H9 (cell line): ENCODE measurements around the gene LMBR1. TPM values are rescaled to one million over a fixed set of nuclear protein-coding genes. Genes with fewer than 3 reads are reported as not detected.

Experiments
- DNase-seq: peaks from one replicate; pipeline ENCODE4 v3.0.0-alpha.2; 2017
- H2AFZ ChIP-seq: one replicate; pipeline ENCODE4 v1.6.1; 2013; ENCODE audit warnings: mild to moderate bottlenecking, low read length, control low read depth, moderate library complexity
- H2AK5ac ChIP-seq: 2 replicates; pipeline ENCODE4 v1.6.1; 2013; ENCODE audit warnings: low read length, control low read depth, mixed read lengths; ENCODE audit not compliant: insufficient read length
- H2BK120ac ChIP-seq: one replicate; pipeline ENCODE4 v1.6.1; 2013; ENCODE audit warnings: low read depth, mild to moderate bottlenecking, low read length, control low read depth, inconsistent platforms; ENCODE audit not compliant: poor library complexity, severe bottlenecking
- H2BK12ac ChIP-seq: 2 replicates; pipeline ENCODE4 v1.6.1; 2013; ENCODE audit warnings: low read length, control low read depth, mixed read lengths, low read depth; ENCODE audit not compliant: insufficient read length
- H2BK15ac ChIP-seq: 2 replicates; pipeline ENCODE4 v1.6.1; 2013; ENCODE audit warnings: low read depth, low read length, control low read depth
- H2BK20ac ChIP-seq: one replicate; pipeline ENCODE4 v1.6.1; 2013; ENCODE audit warnings: low read depth, mild to moderate bottlenecking, low read length, control low read depth, inconsistent platforms; ENCODE audit not compliant: poor library complexity, severe bottlenecking
- H2BK5ac ChIP-seq: 2 replicates; pipeline ENCODE4 v1.6.1; 2013; ENCODE audit warnings: low read length, control low read depth, mixed read lengths; ENCODE audit not compliant: insufficient read length
- H3K14ac ChIP-seq: 2 replicates; pipeline ENCODE4 v1.6.1; 2013; ENCODE audit warnings: low read length, control low read depth; ENCODE audit not compliant: insufficient read depth
- H3K18ac ChIP-seq: 2 replicates; pipeline ENCODE4 v1.6.1; 2013; ENCODE audit warnings: low read depth, mild to moderate bottlenecking, mixed read lengths, low read length, control low read depth; ENCODE audit not compliant: insufficient read length
- H3K23ac ChIP-seq: 2 replicates; pipeline ENCODE4 v1.6.1; 2013; ENCODE audit warnings: low read length, control low read depth, mixed read lengths, low read depth; ENCODE audit not compliant: insufficient read length
- H3K23me2 ChIP-seq: 2 replicates; pipeline ENCODE4 v1.6.1; 2013; ENCODE audit warnings: low read depth, mild to moderate bottlenecking, mixed read lengths, low read length, control low read depth; ENCODE audit not compliant: insufficient read length, poor library complexity, severe bottlenecking
- H3K27ac ChIP-seq: 2 replicates; pipeline ENCODE4 v1.5.1; 2013; ENCODE audit warnings: low read length, control low read depth, mixed read lengths, low read depth; ENCODE audit not compliant: insufficient read length
- H3K27me3 ChIP-seq: 2 replicates; pipeline ENCODE4 v1.6.1; 2013; ENCODE audit warnings: low read length, control low read depth, inconsistent platforms; ENCODE audit not compliant: insufficient read depth
- H3K4ac ChIP-seq: 2 replicates; pipeline ENCODE4 v1.6.1; 2013; ENCODE audit warnings: low read depth, mild to moderate bottlenecking, control low read depth, inconsistent platforms, low read length, moderate library complexity
- H3K4me1 ChIP-seq: 2 replicates; pipeline ENCODE4 v1.6.1; 2013; ENCODE audit warnings: low read length, control low read depth, inconsistent platforms; ENCODE audit not compliant: insufficient read depth
- H3K4me2 ChIP-seq: 2 replicates; pipeline ENCODE4 v1.6.1; 2013; ENCODE audit warnings: low read length, control low read depth, mixed read lengths; ENCODE audit not compliant: insufficient read length, insufficient read depth
- H3K56ac ChIP-seq: 2 replicates; pipeline ENCODE4 v1.6.1; 2013; ENCODE audit warnings: low read depth, mild to moderate bottlenecking, mixed read lengths, low read length, control low read depth; ENCODE audit not compliant: insufficient read length
- H3K79me1 ChIP-seq: 2 replicates; pipeline ENCODE4 v1.6.1; 2013; ENCODE audit warnings: low read depth, mild to moderate bottlenecking, moderate library complexity, low read length, control low read depth, inconsistent platforms; ENCODE audit not compliant: insufficient read depth, poor library complexity, severe bottlenecking
- H3K79me2 ChIP-seq: 2 replicates; pipeline ENCODE4 v1.6.1; 2013; ENCODE audit warnings: low read length, control low read depth, inconsistent platforms; ENCODE audit not compliant: insufficient read depth
- H3K9ac ChIP-seq: 2 replicates; pipeline ENCODE4 v1.6.1; 2013; ENCODE audit warnings: low read length, control low read depth, mixed read lengths; ENCODE audit not compliant: insufficient read length; ENCODE audit errors: extremely low read depth
- H3K9me3 ChIP-seq: one replicate; pipeline ENCODE4 v1.6.1; 2013; ENCODE audit warnings: low read depth, low read length, inconsistent platforms; ENCODE audit not compliant: control insufficient read depth
- H3T11ph ChIP-seq: one replicate; pipeline ENCODE4 v1.6.1; 2013; ENCODE audit warnings: mild to moderate bottlenecking, low read length, control low read depth, inconsistent platforms
- H4K20me1 ChIP-seq: one replicate; pipeline ENCODE4 v1.6.1; 2013; ENCODE audit not compliant: control insufficient read depth, insufficient read length, insufficient read depth
- H4K5ac ChIP-seq: 2 replicates; pipeline ENCODE4 v1.6.1; 2013; ENCODE audit warnings: low read depth, mild to moderate bottlenecking, mixed read lengths, low read length, control low read depth; ENCODE audit not compliant: insufficient read length
- H4K8ac ChIP-seq: replicated peaks from 2 replicates; pipeline ENCODE4 v1.6.1; 2013; ENCODE audit warnings: low read length, control low read depth, mixed read lengths, low read depth; ENCODE audit not compliant: insufficient read length
- H4K91ac ChIP-seq: 2 replicates; pipeline ENCODE4 v1.6.1; 2013; ENCODE audit warnings: low read depth, mild to moderate bottlenecking, moderate library complexity, mixed read lengths, low read length, control low read depth; ENCODE audit not compliant: insufficient read length
- H3K27ac Mint-ChIP-seq, 3 experiments: 2 replicates in 2 of 3; 3 replicates in 1 of 3; pipeline ENCODE4 v1.8.0; 2020 to 2021; ENCODE audit warnings: mixed read lengths in 3 of 3, mild to moderate bottlenecking in 1 of 3, moderate library complexity in 1 of 3
- H3K27me3 Mint-ChIP-seq: 2 replicates; pipeline ENCODE4 v1.8.0; 2021; ENCODE audit warnings: low read depth, mild to moderate bottlenecking, moderate library complexity, mixed read lengths
- H3K36me3 Mint-ChIP-seq, 3 experiments: 2 replicates in 2 of 3; 3 replicates in 1 of 3; pipeline ENCODE4 v1.8.0; 2020 to 2021; ENCODE audit warnings: low read depth in 3 of 3, mixed read lengths in 3 of 3; ENCODE audit not compliant: insufficient read depth in 1 of 3
- H3K4me1 Mint-ChIP-seq, 2 experiments: 2 replicates each; pipeline ENCODE4 v1.8.0; 2020; ENCODE audit warnings: mixed read lengths in 2 of 2
- H3K4me3 Mint-ChIP-seq, 2 experiments: 2 replicates in 1 of 2; 3 replicates in 1 of 2; pipeline ENCODE4 v1.8.0; 2020 to 2021; ENCODE audit warnings: mild to moderate bottlenecking in 2 of 2, mixed read lengths in 2 of 2, moderate library complexity in 1 of 2
- H3K9me3 Mint-ChIP-seq, 2 experiments: 2 replicates in 1 of 2; 3 replicates in 1 of 2; pipeline ENCODE4 v1.8.0; 2020; ENCODE audit warnings: mild to moderate bottlenecking in 2 of 2, mixed read lengths in 2 of 2, moderate library complexity in 1 of 2
- WGBS: extraction: QIAGEN DNeasy Blood & Tissue Kit; methylation state at CpG from one replicate; pipeline ENCODE4 v1.1.7; 2013; ENCODE audit warnings: missing lambda C conversion rate, low lambda C conversion rate, mixed read lengths; ENCODE audit not compliant: insufficient read length; ENCODE audit errors: extremely low coverage; 5-methylcytosine and 5-hydroxymethylcytosine counted together
- total RNA-seq: library from RNA; stranded (reverse); gene quantifications from 2 replicates; pipeline ENCODE4 v1.2.1, GENCODE V29; 2021
- TF ChIP-seq, protein P1 (sequence below): fragments of 200-600 bp; sonication (generic); conservative IDR thresholded peaks from 3 replicates; pipeline ENCODE4 v1.8.0; 2021; ENCODE audit warnings: antibody characterized with exemption, mild to moderate bottlenecking

The LMBR1 gene
- total RNA-seq, 1 experiment from 2014 or later = 62.3 TPM

DNA sequence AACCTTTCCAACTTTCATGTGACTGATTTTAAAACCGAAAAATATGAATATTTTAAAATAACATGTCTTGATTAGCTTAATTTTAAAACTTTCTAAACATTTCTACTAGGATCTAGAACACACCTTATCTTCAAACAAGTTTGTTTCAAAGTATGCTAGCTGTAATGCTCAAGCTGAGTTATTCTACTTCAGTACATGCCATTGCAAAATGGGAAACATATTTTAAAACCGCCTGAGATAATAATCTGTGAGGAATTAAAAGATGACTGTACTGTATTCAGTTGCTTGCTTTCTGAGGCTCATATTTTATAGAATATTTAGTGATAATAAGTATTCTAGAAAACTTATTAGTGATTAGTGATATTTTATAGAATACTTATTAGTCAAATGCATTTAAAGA lies 99.6 kb downstream of the LMBR1 start:
- WGBS = no CpG with 5 or more reads among the region's 2 CpGs
- Histone ChIP-seq H3K79me2 (no peaks in the 10 kb centered on the region), H2AFZ (no peak overlapping the region), H3K23ac (no peak overlapping the region), H3K56ac (no peak overlapping the region), H4K5ac (no peak overlapping the region), H2AK5ac (no peak overlapping the region), H3K79me1 (no peaks in the 10 kb centered on the region), H3K9me3 (no peaks in the 10 kb centered on the region), H3K27ac (no peak overlapping the region), H4K20me1 (no peaks in the 10 kb centered on the region), H2BK12ac (no peak overlapping the region), H3K9ac (no peak overlapping the region), H3T11ph (no peak overlapping the region), H2BK15ac (no peak overlapping the region), H2BK120ac (no peak overlapping the region), H3K23me2 (no peaks in the 10 kb centered on the region), H3K4ac (no peak overlapping the region), H3K27me3 (no peaks in the 10 kb centered on the region; the same call in 1 of the 2 replicates), H4K91ac (no peak overlapping the region), H4K8ac (no peak overlapping the region), H3K4me2 (no peak overlapping the region), H2BK20ac (no peak overlapping the region), H3K18ac (no peak overlapping the region), H2BK5ac (no peak overlapping the region), H3K4me1 (peaks cover 4% of the 10 kb centered on the region; the same call in 1 of the 2 replicates), H3K14ac (no peak overlapping the region)
- Mint-ChIP-seq H3K4me1 (peaks cover 13 to 18% of the 10 kb centered on the region in 2 experiments), H3K4me3 (no peak overlapping the region), H3K9me3 (no peaks in the 10 kb centered on the region), H3K27me3 (no peaks in the 10 kb centered on the region), H3K27ac (no peak overlapping the region), H3K36me3 (peaks cover 0 to 6% (median 0%) of the 10 kb centered on the region in 3 experiments; a peak in 3 of 7 replicates)
- TF ChIP-seq, protein P1, sequence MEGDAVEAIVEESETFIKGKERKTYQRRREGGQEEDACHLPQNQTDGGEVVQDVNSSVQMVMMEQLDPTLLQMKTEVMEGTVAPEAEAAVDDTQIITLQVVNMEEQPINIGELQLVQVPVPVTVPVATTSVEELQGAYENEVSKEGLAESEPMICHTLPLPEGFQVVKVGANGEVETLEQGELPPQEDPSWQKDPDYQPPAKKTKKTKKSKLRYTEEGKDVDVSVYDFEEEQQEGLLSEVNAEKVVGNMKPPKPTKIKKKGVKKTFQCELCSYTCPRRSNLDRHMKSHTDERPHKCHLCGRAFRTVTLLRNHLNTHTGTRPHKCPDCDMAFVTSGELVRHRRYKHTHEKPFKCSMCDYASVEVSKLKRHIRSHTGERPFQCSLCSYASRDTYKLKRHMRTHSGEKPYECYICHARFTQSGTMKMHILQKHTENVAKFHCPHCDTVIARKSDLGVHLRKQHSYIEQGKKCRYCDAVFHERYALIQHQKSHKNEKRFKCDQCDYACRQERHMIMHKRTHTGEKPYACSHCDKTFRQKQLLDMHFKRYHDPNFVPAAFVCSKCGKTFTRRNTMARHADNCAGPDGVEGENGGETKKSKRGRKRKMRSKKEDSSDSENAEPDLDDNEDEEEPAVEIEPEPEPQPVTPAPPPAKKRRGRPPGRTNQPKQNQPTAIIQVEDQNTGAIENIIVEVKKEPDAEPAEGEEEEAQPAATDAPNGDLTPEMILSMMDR = no peak
- no peak for DNase-seq
